OCI-LY7 (cell line): ENCODE data around the gene GSTA1. TPM values are rescaled to one million over a fixed set of nuclear protein-coding genes. Genes with fewer than 3 reads are reported as not detected.
"Not testable (repeated sequence)": the region's sequence is repeated elsewhere in the genome, so short reads cannot be mapped to it uniquely, and the experiment has no call there.

Source experiments
- BruUV-seq: library from RNA; stranded (reverse); fragments of 400-500 nt; replicated peaks from 2 replicates; lab custom pipeline; 2021; lab: Mats Ljungman, UMichigan
- CTCF ChIA-PET: fragments of 300-600 bp; sonication (Branson Sonifier 250); formaldehyde crosslinking; loops from one replicate; lab custom pipeline; 2022; ENCODE audit warnings: antibody characterized with exemption; ENCODE audit not compliant: unreplicated experiment; lab: Charles Lee
- POLR2A ChIA-PET: fragments of 300-600 bp; sonication (Branson Sonifier 250); formaldehyde crosslinking; loops from one replicate; lab custom pipeline; 2022; ENCODE audit warnings: antibody characterized with exemption; lab: Charles Lee
- DNase-seq: peaks from one replicate; pipeline ENCODE4 v3.0.0-alpha.2; 2015; ENCODE audit warnings: low spot score
- H2AFZ ChIP-seq: fragments of 200-600 bp; sonication (generic), shearing (Covaris generic); 2 replicates; pipeline ENCODE4 v1.6.1; 2014; ENCODE audit warnings: mild to moderate bottlenecking, antibody characterized with exemption, low read length, moderate library complexity
- H3K27ac ChIP-seq: fragments of 200-600 bp; sonication (generic); 2 replicates; pipeline ENCODE4 v1.5.1; 2014; ENCODE audit warnings: mixed run types, low read depth, mild to moderate bottlenecking, moderate library complexity, low read length, inconsistent platforms; ENCODE audit not compliant: poor library complexity, severe bottlenecking
- H3K36me3 ChIP-seq: fragments of 200-600 bp; sonication (generic); 2 replicates; pipeline ENCODE4 v1.6.1; 2014; ENCODE audit warnings: mild to moderate bottlenecking, antibody characterized with exemption, low read length, moderate library complexity, mixed read lengths; ENCODE audit not compliant: insufficient read depth
- H3K4me1 ChIP-seq: fragments of 200-600 bp; sonication (generic); 2 replicates; pipeline ENCODE4 v1.5.1; 2014; ENCODE audit warnings: mild to moderate bottlenecking, low read length; ENCODE audit not compliant: insufficient read depth, poor library complexity, severe bottlenecking
- H3K4me2 ChIP-seq: fragments of 200-600 bp; sonication (generic); 2 replicates; pipeline ENCODE4 v1.6.1; 2014; ENCODE audit warnings: mild to moderate bottlenecking, low read length
- H3K4me3 ChIP-seq: fragments of 200-600 bp; sonication (generic); 2 replicates; pipeline ENCODE4 v1.5.1; 2014; ENCODE audit warnings: mild to moderate bottlenecking, low read depth, low read length; ENCODE audit not compliant: poor library complexity, severe bottlenecking
- H3K79me2 ChIP-seq: fragments of 200-600 bp; sonication (generic); 2 replicates; pipeline ENCODE4 v1.6.1; 2016; ENCODE audit warnings: low read depth, mild to moderate bottlenecking, low read length, moderate library complexity, mixed read lengths; ENCODE audit not compliant: insufficient read depth
- H3K9me2 ChIP-seq: fragments of 200-600 bp; sonication (generic); 2 replicates; pipeline ENCODE4 v1.6.1; 2016; ENCODE audit warnings: mild to moderate bottlenecking, low read length, mixed read lengths; ENCODE audit not compliant: insufficient read depth
- H3K9me3 ChIP-seq: fragments of 200-600 bp; sonication (generic); 2 replicates; pipeline ENCODE4 v1.6.1; 2014; ENCODE audit warnings: mild to moderate bottlenecking, mixed run types, low read length, mixed read lengths
- H4K20me1 ChIP-seq: fragments of 200-600 bp; sonication (generic); 2 replicates; pipeline ENCODE4 v1.6.1; 2014; ENCODE audit warnings: mild to moderate bottlenecking, antibody characterized with exemption, low read length, moderate library complexity, mixed read lengths; ENCODE audit not compliant: insufficient read depth
- EZH2phosphoT487 ChIP-seq: fragments of 200-600 bp; sonication (generic); IDR thresholded peaks from 2 replicates; pipeline ENCODE4 v1.6.1; 2018; ENCODE audit warnings: low read depth, borderline replicate concordance, mild to moderate bottlenecking, mixed run types, antibody characterized with exemption, low read length, moderate library complexity, mixed read lengths
- intact Hi-C: fragments of 100-400 bp; cut with micrococcal nuclease; formaldehyde crosslinking; loops from one replicate; pipeline ENCODE4 v1.10.0; 2022; ENCODE audit not compliant: unreplicated experiment
- total RNA-seq, 2 experiments: library from RNA; depleted of rRNA in 1 of 2; stranded (reverse); fragments of >200 nt in 1 of 2; shearing (Covaris generic) in 1 of 2; gene quantifications; 2 replicates each; pipeline ENCODE4 v1.2.3, GENCODE V29; 2014 to 2022
- TF ChIP-seq, protein P1 (sequence below): fragments of 200-600 bp; sonication (generic); conservative IDR thresholded peaks from 2 replicates; pipeline ENCODE4 v1.5.1; 2014; ENCODE audit warnings: mild to moderate bottlenecking, antibody characterized with exemption, low read length, moderate library complexity, mixed read lengths

Gene GSTA1
- total RNA-seq, 2 experiments from 2014 or later: not detected

GRCh38 chr6:52779237-52779636, 24.4 kb downstream of the GSTA1 start:
- intact Hi-C loops: no loop called here
- no peak overlapping the region for H3K4me3 ChIP-seq
- ChIA-PET CTCF (no interaction called here), POLR2A (no interaction called here)
- H3K9me3 ChIP-seq: no peaks in the 10 kb centered on the region
- H2AFZ ChIP-seq: no peak overlapping the region
- BruUV-seq: no TSS peak
- H3K4me2 ChIP-seq: no peak overlapping the region
- TF ChIP-seq EZH2phosphoT487: no peak
- TF ChIP-seq, protein P1, sequence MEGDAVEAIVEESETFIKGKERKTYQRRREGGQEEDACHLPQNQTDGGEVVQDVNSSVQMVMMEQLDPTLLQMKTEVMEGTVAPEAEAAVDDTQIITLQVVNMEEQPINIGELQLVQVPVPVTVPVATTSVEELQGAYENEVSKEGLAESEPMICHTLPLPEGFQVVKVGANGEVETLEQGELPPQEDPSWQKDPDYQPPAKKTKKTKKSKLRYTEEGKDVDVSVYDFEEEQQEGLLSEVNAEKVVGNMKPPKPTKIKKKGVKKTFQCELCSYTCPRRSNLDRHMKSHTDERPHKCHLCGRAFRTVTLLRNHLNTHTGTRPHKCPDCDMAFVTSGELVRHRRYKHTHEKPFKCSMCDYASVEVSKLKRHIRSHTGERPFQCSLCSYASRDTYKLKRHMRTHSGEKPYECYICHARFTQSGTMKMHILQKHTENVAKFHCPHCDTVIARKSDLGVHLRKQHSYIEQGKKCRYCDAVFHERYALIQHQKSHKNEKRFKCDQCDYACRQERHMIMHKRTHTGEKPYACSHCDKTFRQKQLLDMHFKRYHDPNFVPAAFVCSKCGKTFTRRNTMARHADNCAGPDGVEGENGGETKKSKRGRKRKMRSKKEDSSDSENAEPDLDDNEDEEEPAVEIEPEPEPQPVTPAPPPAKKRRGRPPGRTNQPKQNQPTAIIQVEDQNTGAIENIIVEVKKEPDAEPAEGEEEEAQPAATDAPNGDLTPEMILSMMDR: no peak
- H3K4me1 ChIP-seq: no peaks in the 10 kb centered on the region
- no peak for DNase-seq
- no peaks in the 10 kb centered on the region for H3K9me2 ChIP-seq
- H3K79me2 ChIP-seq: no peaks in the 10 kb centered on the region
- H4K20me1 ChIP-seq: no peaks in the 10 kb centered on the region
- H3K36me3 ChIP-seq: no peaks in the 10 kb centered on the region
- no peak overlapping the region for H3K27ac ChIP-seq

DNA sequence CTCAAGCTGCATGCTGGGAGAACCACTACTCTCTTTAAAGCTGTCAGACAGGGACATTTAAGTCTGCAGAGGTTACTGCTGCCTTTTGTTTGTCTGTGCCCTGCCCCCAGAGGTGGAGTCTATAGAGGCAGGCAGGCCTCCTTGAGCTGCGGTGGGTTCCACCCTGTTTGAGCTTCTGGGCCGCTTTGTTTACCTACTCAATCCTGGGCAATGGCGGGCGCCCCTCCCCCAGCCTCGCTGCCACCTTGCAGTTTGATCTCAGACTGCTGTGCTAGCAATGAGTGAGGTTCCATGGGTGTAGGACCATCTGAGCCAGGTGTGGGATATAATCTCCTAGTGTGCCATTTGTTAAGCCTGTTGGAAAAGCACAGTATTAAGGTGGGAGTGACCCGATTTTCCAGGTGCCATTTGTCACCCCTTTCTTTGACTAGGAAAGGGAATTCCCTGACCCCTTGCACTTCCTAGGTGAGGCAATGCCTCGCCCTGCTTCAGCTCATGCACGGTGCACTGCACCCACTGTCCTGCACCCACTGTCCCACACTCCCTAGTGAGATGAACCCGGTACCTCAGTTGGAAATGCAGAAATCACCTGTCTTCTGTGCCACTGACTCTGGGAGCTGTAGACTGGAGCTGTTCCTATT, 26.8 kb downstream of the GSTA1 start:
- not testable (repeated sequence) for H3K4me2 ChIP-seq

GRCh38 chr6:52769399-52769798, 34.2 kb downstream of the GSTA1 start:
- H3K79me2 ChIP-seq, H2AFZ ChIP-seq, H3K9me2 ChIP-seq, CTCF ChIA-PET, H3K4me3 ChIP-seq, H3K9me3 ChIP-seq, H3K27ac ChIP-seq, intact Hi-C loops, DNase-seq, H3K36me3 ChIP-seq, H3K4me2 ChIP-seq, BruUV-seq, H3K4me1 ChIP-seq, POLR2A ChIA-PET, H4K20me1 ChIP-seq: not testable (repeated sequence)

More for the DNA sequence above, 26.8 kb downstream of the GSTA1 start:
- H3K9me2 ChIP-seq, H3K4me3 ChIP-seq, H4K20me1 ChIP-seq, DNase-seq, H3K27ac ChIP-seq, CTCF ChIA-PET, POLR2A ChIA-PET, H3K4me1 ChIP-seq, H3K9me3 ChIP-seq, intact Hi-C loops, BruUV-seq, H3K79me2 ChIP-seq, H2AFZ ChIP-seq, H3K36me3 ChIP-seq: not testable (repeated sequence)

GRCh38 chr6:52767658-52768057, 36.0 kb downstream of the GSTA1 start:
- CTCF ChIA-PET, H3K4me2 ChIP-seq, H3K27ac ChIP-seq, BruUV-seq, H3K4me1 ChIP-seq, DNase-seq, H3K79me2 ChIP-seq, H3K4me3 ChIP-seq, intact Hi-C loops, H3K9me2 ChIP-seq, H2AFZ ChIP-seq, POLR2A ChIA-PET, H3K9me3 ChIP-seq, H4K20me1 ChIP-seq, H3K36me3 ChIP-seq: not testable (repeated sequence)
